ENCODE measurements around the gene INMT.

- TF ChIP-seq SUZ12 (IDR thresholded peaks at IDR 0.05) (no peak), BHLHE40 (IDR thresholded peaks at IDR 0.05; ENCODE audit: borderline replicate concordance) (no peak), ELF4 (IDR thresholded peaks at IDR 0.05) (no peak), NFRKB (IDR thresholded peaks at IDR 0.05) (no peak), FOXM1 (IDR thresholded peaks at IDR 0.05; ENCODE audit: borderline replicate concordance) (no peak), FOXA1 (IDR thresholded peaks at IDR 0.05) (no peak)
Measured at GRCh38 chr7:30771174-30771879, 19.4 kb downstream of the INMT start, which contains the start of gene MINDY4.
